HFF-Myc (cell line): ENCODE data around the gene PLSCR1.

Source experiments
- DNase-seq: peaks from one replicate; pipeline ENCODE4 v3.0.0-alpha.2; 2011; ENCODE audit warnings: low read depth; ENCODE audit errors: extremely low read depth
- H3K4me3 ChIP-seq: replicated peaks from 2 replicates; pipeline ENCODE4 v1.5.1; 2011; ENCODE audit warnings: low read depth, mild to moderate bottlenecking, control low read depth, low read length
- CTCF ChIP-seq: IDR thresholded peaks from 2 replicates; pipeline ENCODE4 v1.5.1; 2012; ENCODE audit warnings: mild to moderate bottlenecking, low read depth, low read length, control low read depth; ENCODE audit errors: missing control alignments

The PLSCR1 gene

GRCh38 chr3:146561463-146561862 lies 17.1 kb upstream of the PLSCR1 start:
- no peak for DNase-seq
- TF ChIP-seq CTCF: no peak
- H3K4me3 ChIP-seq: no peak overlapping the region

GRCh38 chr3:146560678-146561077 lies 16.3 kb upstream of the PLSCR1 start:
- TF ChIP-seq CTCF: no peak
- DNase-seq: no peak
- H3K4me3 ChIP-seq: no peak overlapping the region

- DNase-seq: no peak
- no peak for TF ChIP-seq CTCF
- H3K4me3 ChIP-seq: no peak overlapping the region
Observed at GRCh38 chr3:146559388-146559787, 15.0 kb upstream of the PLSCR1 start.

- no peak overlapping the region for H3K4me3 ChIP-seq
- TF ChIP-seq CTCF: no peak
- no peak for DNase-seq
Observed at GRCh38 chr3:146558781-146559180, 14.4 kb upstream of the PLSCR1 start.

GRCh38 chr3:146557745-146558144 lies 13.3 kb upstream of the PLSCR1 start:
- no peak overlapping the region for H3K4me3 ChIP-seq
- no peak for DNase-seq
- TF ChIP-seq CTCF: no peak

GRCh38 chr3:146555311-146555710 lies 10.9 kb upstream of the PLSCR1 start:
- no peak for TF ChIP-seq CTCF
- H3K4me3 ChIP-seq: no peak overlapping the region
- DNase-seq: no peak

- DNase-seq: no peak
- H3K4me3 ChIP-seq: no peak overlapping the region
- TF ChIP-seq CTCF: no peak
Observed at GRCh38 chr3:146554151-146554760, 9.8 kb upstream of the PLSCR1 start.
